Activated CD8-positive, alpha-beta memory T cell treated with anti-CD3 and anti-CD28 coated beads, Interleukin-2, amount 50 U/mL, for 4 hours (primary cell): ENCODE measurements around the gene C14orf132.

Experiments used
- DNase-seq: peaks from one replicate; pipeline ENCODE4 v3.0.0-alpha.2; 2020

The C14orf132 gene

DNA sequence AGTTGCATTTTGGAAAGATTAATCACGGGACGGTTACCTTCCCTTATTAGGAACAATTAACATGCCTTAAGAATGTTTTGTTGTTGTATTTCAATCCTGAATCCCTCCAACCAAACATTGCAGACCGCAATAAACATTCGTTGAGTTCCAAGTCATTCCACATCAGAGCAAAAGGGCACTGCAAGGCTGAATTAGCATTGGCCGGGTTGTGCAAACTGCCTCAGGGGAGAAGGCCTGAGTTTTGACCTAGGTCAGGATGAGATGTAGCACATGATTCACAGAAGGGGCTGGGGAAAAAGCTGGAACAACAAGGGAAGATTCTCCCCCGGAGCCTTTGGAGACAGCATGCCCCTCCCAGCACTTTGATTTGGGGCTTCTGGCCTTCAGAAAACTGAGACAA is 83.3 kb downstream of the C14orf132 start:
- no peak for DNase-seq

DNA sequence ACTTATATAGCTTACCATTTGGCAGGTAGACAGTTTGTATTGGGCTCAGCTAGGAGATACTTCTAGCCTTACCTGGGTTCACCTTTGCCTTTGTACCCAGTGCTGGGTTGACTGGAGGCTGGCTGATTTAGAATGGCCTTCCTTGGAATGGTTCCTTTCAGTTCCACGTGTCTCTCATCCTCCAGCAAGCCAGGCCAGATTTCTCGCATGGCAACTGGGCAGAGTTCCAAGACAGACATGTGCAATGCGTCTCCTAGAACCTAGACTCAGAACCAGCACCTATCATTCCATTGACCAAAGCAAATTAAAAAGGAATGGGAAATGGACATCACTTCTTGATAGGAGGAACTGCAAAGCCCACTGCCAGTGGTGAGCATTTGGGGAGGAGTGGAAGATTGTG is 86.4 kb downstream of the C14orf132 start:
- no peak for DNase-seq

GRCh38 chr14:96126339-96126782 is 87.2 kb downstream of the C14orf132 start:
- no peak for DNase-seq

- DNase-seq: no peak
Observed at GRCh38 chr14:96126783-96127271, 87.7 kb downstream of the C14orf132 start.

DNA sequence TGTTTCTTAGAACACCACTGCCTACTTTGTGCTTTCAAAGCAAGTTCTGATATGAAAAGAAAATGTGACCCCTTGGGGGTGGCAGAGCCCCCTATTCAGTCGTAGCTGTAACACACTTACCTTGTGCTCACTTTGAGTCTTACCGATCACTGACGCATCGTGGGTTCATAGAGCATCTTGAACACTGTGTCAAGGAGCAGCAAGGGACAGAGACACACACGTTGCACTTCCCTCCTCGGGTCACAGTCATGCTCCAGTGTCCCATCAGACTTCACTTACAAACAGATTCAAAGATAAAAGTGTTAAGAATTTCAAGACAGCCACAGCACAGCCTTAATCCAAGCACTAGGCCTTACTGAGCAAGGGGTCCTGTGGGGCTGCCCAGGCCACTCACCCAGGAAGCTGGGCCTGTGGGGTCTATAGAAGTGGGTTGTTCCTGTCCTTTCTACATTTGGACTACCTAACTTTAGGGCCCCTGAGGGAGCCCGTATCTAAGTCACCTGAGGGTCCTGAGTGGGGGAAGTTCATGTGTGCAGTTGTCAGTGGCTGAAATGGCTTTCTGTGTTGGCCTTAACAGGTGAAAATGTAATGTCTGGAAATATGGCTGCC is 90.1 kb downstream of the C14orf132 start:
- DNase-seq: no peak

GRCh38 chr14:96130391-96130790 is 91.2 kb downstream of the C14orf132 start:
- no peak for DNase-seq

DNA sequence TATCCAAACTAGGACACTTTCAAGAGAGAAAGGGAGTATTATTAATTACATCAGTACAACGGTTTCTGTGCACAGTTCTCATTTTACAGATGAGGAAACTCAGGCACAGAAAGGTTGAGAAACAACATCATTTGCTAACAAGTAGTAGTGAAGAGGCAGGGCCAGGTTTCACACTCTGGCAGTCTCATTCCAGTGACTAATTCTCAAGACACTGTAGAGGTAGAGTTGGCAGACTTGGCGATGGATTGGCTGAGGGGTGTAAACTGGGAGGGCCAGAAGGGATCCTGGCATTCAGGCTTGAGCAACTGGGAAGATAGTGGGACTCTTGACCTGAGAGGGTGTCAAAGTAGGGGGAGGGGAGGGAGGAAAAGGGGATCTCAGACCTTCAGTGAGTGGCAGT is 91.7 kb downstream of the C14orf132 start:
- DNase-seq: no peak

- DNase-seq: no peak
Observed at GRCh38 chr14:96131836-96132235, 92.7 kb downstream of the C14orf132 start.

GRCh38 chr14:96134508-96134907 is 95.3 kb downstream of the C14orf132 start:
- no peak for DNase-seq

DNA sequence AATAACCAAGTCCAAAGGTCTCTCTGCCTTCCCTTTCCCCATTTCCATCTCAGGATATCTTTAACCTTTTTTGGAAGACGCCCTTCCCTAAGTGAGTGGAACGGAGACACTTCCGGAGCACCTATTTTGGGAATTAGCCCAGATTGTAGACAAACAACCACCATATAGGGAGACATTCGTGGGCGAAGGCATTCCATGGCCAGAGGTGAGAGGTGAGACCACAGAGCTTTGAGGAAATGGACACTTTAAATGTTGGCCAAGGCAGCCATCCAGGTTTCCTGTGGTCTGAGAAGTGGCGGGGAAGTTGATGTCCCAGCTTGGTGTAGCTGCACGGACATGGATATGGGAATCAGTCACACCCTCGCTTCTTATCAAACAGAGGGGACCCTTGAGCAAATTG is 96.1 kb downstream of the C14orf132 start:
- no peak for DNase-seq

GRCh38 chr14:96136371-96137005 is 97.3 kb downstream of the C14orf132 start:
- no peak for DNase-seq

DNA sequence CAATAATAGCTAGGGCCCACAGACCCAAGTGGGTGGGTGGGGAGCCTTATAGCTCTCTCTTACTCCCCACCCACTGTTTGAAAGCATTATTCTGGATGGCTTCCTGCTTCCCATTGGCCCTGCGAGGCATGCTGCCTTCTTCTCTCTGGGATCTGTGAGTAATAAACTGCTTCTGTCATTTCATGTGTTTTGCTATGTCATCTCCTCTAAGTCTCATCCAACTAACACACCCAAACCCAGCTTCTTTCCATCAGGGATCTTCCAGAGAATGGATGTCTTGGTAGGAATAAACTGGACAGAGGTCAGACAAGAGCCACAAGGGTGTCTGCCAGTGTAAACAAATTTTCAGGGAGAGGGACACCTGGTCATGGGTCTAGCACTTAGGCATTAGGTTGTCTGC is 99.1 kb downstream of the C14orf132 start:
- DNase-seq: no peak

- DNase-seq: no peak
Observed at GRCh38 chr14:96139169-96139568, 100.0 kb downstream of the C14orf132 start.

- no peak for DNase-seq
Observed at GRCh38 chr14:96139879-96140278, 100.7 kb downstream of the C14orf132 start.

DNA sequence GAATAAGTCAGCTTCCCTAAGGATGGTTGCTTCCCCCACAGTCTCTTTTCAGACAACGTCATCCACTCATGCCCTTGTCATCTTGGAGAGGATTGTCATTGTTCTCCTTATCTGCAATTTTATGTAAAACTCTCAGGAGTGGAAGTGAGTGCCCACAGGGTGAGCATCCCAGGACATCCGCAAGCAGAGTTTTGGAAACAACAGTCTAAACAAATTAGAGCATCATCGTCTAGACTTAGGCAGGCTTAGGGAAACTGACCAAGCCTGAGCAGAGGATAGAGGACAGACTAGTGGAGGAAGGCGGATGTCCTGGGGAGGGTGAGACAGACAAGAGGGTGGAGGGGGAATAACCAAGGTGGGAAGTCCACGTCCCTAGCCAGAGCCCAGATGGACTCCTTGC is 101.8 kb downstream of the C14orf132 start:
- no peak for DNase-seq
